HG02885 (cell line): ENCODE results near the gene NCAPH2.

Experiments
- ATAC-seq: cut with Tn5 transposase; IDR thresholded peaks from one replicate; pipeline ENCODE4 v1.9.1; 2021; ENCODE audit warnings: mild to moderate bottlenecking; ENCODE audit not compliant: unreplicated experiment, poor library complexity

Gene NCAPH2

GRCh38 chr22:50567721-50568252 is 59.8 kb downstream of the NCAPH2 start:
- ATAC-seq: no peak

DNA sequence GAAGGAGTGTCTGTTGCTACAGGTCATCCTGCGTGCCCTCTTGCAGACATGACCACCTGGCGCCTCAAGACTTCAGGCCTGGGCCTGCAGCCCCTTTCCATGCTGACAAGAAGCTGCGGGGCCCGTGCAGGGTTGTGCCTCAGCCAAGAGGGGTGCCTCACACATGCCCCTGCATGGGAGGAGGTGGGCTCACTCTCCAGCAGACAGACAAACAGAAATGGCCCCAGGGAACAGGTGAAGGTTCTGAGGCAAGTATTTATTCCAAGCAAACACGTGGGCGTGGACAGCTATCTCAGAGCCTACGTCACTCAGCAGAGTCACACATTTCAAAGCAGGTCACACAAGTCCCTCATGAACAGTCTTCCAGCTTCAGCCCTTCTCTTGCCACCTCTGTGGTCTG is 60.6 kb downstream of the NCAPH2 start:
- no peak for ATAC-seq

DNA sequence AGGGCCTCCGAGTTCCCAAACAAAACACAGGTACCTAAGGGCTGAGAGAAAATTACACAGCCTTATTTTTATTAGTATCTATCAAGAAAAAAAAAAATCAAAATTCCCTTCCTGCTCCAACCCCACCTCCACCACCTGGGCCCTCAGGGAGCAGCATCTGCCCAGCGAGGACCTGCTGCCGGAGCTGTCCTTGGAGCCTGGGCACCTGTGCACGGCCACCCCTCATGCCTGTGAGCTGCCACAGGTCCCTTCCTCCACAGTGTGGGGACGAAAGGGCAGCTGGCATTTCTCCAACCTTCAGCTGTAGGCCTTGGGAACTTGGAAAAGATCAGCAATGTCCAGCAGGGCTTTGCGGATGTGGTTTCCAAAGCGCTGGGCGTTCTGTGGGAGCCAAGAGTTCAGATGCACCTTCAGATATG is 61.0 kb downstream of the NCAPH2 start:
- ATAC-seq: no peak

DNA sequence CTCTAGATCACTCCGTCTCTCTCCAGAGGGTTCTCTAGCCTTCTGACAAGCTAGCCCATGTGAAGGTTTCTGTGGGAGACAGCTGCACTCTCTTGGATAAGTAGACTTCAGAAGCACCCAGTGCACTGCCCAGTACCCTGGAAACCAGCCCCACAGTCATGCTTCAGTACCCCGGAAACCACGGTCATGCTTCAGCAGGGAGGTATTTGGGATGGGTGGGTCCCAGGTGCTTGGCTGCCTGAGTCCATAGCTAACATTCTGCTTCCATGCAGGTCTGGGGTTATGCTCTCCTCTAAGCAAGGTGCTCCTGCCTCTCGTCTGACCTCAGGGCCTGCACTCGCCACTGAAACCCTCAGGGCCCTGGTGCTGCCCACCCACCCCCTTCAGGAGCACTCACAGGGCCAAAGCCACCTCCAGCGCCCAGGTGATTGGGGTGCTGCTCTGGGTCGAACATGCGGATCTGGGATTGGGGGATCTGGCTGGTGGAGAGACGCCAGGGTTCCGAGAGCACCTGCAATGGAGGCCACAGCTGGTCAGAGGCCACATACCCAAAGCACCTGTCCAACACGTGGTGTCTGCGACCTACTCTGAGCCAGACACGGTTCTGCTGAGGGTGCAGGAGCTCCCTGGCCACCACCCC is 62.0 kb downstream of the NCAPH2 start:
- no peak for ATAC-seq

GRCh38 chr22:50570861-50571260 is 62.8 kb downstream of the NCAPH2 start:
- no peak for ATAC-seq

DNA sequence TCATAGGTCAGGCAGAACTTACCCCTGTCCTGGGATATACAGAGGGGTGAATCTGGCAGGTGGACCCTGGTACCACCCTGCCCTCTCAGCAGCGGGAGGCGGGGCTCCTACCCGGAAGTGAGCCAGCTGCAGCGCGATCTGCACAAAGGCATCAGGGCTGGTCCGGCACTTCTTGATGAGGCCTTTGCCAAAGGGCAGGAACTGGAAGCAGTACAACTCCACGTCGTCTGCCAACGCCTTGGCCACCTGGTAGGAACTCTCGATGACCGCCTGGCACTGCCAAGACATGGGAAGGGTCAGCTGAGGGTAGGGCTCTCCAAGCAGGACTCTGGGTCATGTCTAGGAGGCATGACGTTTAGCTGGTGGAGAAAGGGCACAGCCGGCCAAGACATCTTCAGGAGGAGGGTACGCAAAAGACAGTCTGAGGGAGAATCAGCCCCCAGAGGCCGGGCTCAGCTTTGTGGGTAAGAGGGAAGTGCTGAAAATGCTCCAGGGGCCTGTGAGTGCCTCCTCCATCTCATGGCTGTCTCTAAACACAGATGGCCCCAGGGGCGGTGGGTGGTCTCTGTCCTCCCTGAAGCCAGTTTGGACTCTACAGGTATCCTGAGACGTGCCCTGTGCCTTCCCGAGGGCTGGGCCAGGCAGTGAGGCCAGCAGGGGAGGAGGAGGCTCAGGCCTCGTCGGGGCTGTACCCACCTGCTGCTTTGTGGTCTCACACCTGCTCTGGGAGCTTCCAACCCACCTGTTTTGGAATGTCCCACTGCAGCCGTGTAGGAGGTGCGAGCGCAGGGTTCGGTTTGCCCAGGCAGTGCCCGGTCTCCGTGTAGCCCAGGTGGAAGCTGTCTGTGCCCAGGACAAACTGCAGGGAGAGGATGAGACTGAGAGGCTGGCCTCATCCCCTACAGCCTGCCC is 63.5 kb downstream of the NCAPH2 start:
- ATAC-seq: no peak

- no peak for ATAC-seq
These were observed 64.9 kb downstream of the NCAPH2 start for GRCh38 chr22:50572965-50573364.

DNA sequence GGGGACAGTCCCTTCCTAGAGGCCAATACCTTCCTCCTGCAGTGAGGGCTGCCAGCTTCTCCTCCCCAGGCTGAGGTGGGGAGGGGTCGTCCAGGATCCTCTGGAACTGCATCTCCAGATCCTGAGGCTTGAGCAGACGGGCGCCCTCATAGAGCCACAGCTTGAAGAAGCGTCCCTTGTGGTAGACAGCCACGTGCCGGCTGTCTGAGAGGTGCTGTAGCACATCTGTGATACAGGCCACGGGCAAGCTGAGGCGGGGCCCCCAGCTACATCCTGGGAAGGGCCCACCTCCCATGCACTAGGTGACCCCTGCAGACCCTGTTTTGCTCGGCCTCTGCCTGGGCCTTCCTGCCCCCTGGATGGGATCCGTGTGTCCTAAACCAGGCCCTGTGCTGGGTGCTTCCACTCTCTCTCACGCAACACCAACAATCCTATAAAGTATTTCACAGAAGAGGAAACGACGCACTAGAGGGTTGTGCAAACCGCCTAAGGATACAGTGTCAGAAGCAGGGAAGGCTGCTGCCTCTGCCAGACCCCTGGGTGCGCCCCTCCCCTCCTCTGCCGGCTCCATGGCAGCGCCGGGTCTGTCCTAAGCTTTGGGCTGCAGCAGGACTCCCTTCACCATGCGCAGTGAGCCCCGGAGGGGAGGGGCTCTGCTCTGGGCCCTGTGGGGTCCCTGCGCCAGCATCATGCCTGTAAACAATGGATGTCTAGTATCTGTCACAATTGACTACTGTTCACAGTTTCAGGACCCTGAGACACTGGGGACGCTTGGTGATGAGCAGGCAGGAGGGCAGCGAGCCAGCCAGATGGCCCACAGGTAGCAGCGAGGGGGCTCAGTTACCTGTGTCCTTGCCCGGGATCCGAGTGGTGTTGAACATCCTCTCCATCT is 65.7 kb downstream of the NCAPH2 start:
- ATAC-seq: no peak

DNA sequence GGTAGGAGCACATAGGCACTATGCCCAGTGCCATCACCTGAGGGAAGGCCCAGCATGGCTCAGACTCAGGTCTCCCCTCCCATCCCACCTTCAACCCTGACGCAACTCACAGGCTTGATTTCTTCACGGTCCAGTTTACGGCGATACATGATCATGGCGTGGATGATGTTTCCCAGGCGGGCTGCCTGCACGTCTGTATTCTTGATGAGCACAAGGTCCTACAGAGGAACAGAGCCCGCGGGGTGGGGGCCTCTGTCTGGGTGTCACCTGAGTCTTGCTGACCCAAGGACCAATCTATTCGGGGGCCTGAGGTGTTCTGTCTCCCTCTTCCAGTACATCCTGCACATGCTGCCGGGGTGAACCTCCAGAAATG is 66.3 kb downstream of the NCAPH2 start:
- no peak for ATAC-seq
